SK-N-SH treated with all-trans-retinoic acid at 6 μM for 48 hours (cell line): ENCODE data around the gene CABLES1.

Experiments
- ATAC-seq: fragments of 200-7000 bp; cut with Tn5 transposase; 3 replicates; pipeline ENCODE4 v1.9.1; 2020; ENCODE audit warnings: mild to moderate bottlenecking, moderate library complexity
- ARNTL ChIP-seq: fragments of 450-650 bp; formaldehyde crosslinking; IDR thresholded peaks from 2 replicates; pipeline ENCODE4 v1.5.0; 2020; ENCODE audit warnings: low read depth, mild to moderate bottlenecking, moderate library complexity, borderline replicate concordance
- BACH2 ChIP-seq: fragments of 250-450 bp; sonication (Bioruptor Pico); IDR thresholded peaks from 2 replicates; pipeline ENCODE4 v1.9.0; 2021; ENCODE audit warnings: mild to moderate bottlenecking, borderline replicate concordance
- CREB5 ChIP-seq: fragments of 250-450 bp; sonication (Bioruptor Pico); IDR thresholded peaks from 2 replicates; pipeline ENCODE4 v1.5.1; 2020; ENCODE audit warnings: low read depth, mild to moderate bottlenecking, moderate library complexity
- CSDC2 ChIP-seq: fragments of 250-450 bp; sonication (Bioruptor Pico); IDR thresholded peaks from 2 replicates; pipeline ENCODE4 v1.5.0; 2020; ENCODE audit warnings: mild to moderate bottlenecking, moderate library complexity
- CSRNP3 ChIP-seq: fragments of 250-450 bp; sonication (Bioruptor Pico); IDR thresholded peaks from 2 replicates; pipeline ENCODE4 v1.5.1; 2021; ENCODE audit warnings: mild to moderate bottlenecking, moderate library complexity
- ESRRG ChIP-seq: fragments of 250-450 bp; sonication (Bioruptor Pico); IDR thresholded peaks from 2 replicates; pipeline ENCODE4 v1.6.1; 2021; ENCODE audit warnings: mild to moderate bottlenecking
- GLIS3 ChIP-seq: fragments of 250-450 bp; sonication (Bioruptor Pico); IDR thresholded peaks from 2 replicates; pipeline ENCODE4 v1.5.0; 2020; ENCODE audit warnings: mild to moderate bottlenecking, moderate library complexity
- ISL1 ChIP-seq: fragments of 250-450 bp; sonication (Bioruptor Pico); IDR thresholded peaks from 2 replicates; pipeline ENCODE4 v2.1.2; 2022; ENCODE audit warnings: mild to moderate bottlenecking, moderate library complexity
- PATZ1 ChIP-seq: fragments of 250-450 bp; sonication (Bioruptor Pico); IDR thresholded peaks from 2 replicates; pipeline ENCODE4 v1.8.0; 2020; ENCODE audit warnings: mild to moderate bottlenecking, moderate library complexity, borderline replicate concordance
- POU6F1 ChIP-seq: fragments of 250-450 bp; sonication (Bioruptor Pico); IDR thresholded peaks from 2 replicates; pipeline ENCODE4 v1.8.0; 2021; ENCODE audit warnings: low read depth, mild to moderate bottlenecking, moderate library complexity, borderline replicate concordance
- PPARA ChIP-seq: fragments of 250-450 bp; sonication (Bioruptor Pico); IDR thresholded peaks from 2 replicates; pipeline ENCODE4 v1.5.0; 2020; ENCODE audit warnings: mild to moderate bottlenecking, borderline replicate concordance
- RARB ChIP-seq: fragments of 250-450 bp; sonication (Bioruptor Pico); IDR thresholded peaks from 2 replicates; pipeline ENCODE4 v1.8.0; 2021; ENCODE audit warnings: mild to moderate bottlenecking, moderate library complexity
- SNAI2 ChIP-seq: fragments of 250-450 bp; sonication (Bioruptor Pico); IDR thresholded peaks from 2 replicates; pipeline ENCODE4 v1.5.0; 2020; ENCODE audit warnings: mild to moderate bottlenecking, moderate library complexity
- TCF4 ChIP-seq: fragments of 250-450 bp; sonication (Bioruptor Pico); IDR thresholded peaks from 2 replicates; pipeline ENCODE4 v1.8.0; 2021; ENCODE audit warnings: mild to moderate bottlenecking, moderate library complexity, borderline replicate concordance
- TOX ChIP-seq: fragments of 250-450 bp; sonication (Bioruptor Pico); IDR thresholded peaks from 2 replicates; pipeline ENCODE4 v1.8.0; 2021; ENCODE audit warnings: mild to moderate bottlenecking, moderate library complexity, borderline replicate concordance
- TSHZ2 ChIP-seq: fragments of 250-450 bp; sonication (Bioruptor Pico); IDR thresholded peaks from 2 replicates; pipeline ENCODE4 v1.5.0; 2020; ENCODE audit warnings: mild to moderate bottlenecking, moderate library complexity
- ZC3H10 ChIP-seq: fragments of 250-450 bp; sonication (Bioruptor Pico); IDR thresholded peaks from 2 replicates; pipeline ENCODE4 v1.5.1; 2021; ENCODE audit warnings: mild to moderate bottlenecking, moderate library complexity
- ZFP3 ChIP-seq: fragments of 250-450 bp; sonication (Bioruptor Pico); IDR thresholded peaks from 2 replicates; pipeline ENCODE4 v1.5.0; 2020; ENCODE audit warnings: mild to moderate bottlenecking, moderate library complexity
- ZFP30 ChIP-seq: fragments of 450-650 bp; formaldehyde crosslinking; IDR thresholded peaks from 2 replicates; pipeline ENCODE4 v1.5.0; 2022; ENCODE audit warnings: mild to moderate bottlenecking, moderate library complexity
- ZNF565 ChIP-seq: fragments of 450-650 bp; formaldehyde crosslinking; conservative IDR thresholded peaks from 2 replicates; pipeline ENCODE4 v1.5.0; 2020; ENCODE audit warnings: low read depth, mild to moderate bottlenecking, moderate library complexity
- ZNF70 ChIP-seq: fragments of 450-650 bp; formaldehyde crosslinking; IDR thresholded peaks from 2 replicates; pipeline ENCODE4 v1.5.0; 2020; ENCODE audit warnings: mild to moderate bottlenecking, moderate library complexity
- ZNF8 ChIP-seq: fragments of 450-650 bp; formaldehyde crosslinking; IDR thresholded peaks from 2 replicates; pipeline ENCODE4 v1.5.0; 2020; ENCODE audit warnings: mild to moderate bottlenecking, moderate library complexity

CABLES1 gene

GRCh38 chr18:23182606-23183005 lies 47.3 kb downstream of the CABLES1 start:
- TF ChIP-seq BACH2 = no peak
- no peak for TF ChIP-seq ZNF565 (CRISPR knock-in tag)
- TF ChIP-seq ZFP3 = no peak
- TF ChIP-seq ZC3H10 (CRISPR knock-in tag) = no peak
- TF ChIP-seq TOX = no peak
- TF ChIP-seq ISL1 (CRISPR knock-in tag) = no peak
- no peak for TF ChIP-seq RARB
- no peak for TF ChIP-seq TCF4 (CRISPR knock-in tag)
- no peak for TF ChIP-seq GLIS3 (CRISPR knock-in tag)
- no peak for TF ChIP-seq CREB5 (CRISPR knock-in tag)
- no peak for TF ChIP-seq ARNTL (CRISPR knock-in tag)
- TF ChIP-seq CSRNP3 (CRISPR knock-in tag) = no peak
- TF ChIP-seq ZNF70 (CRISPR knock-in tag) = no peak
- TF ChIP-seq SNAI2 (CRISPR knock-in tag) = no peak
- TF ChIP-seq, all 23 proteins: peak for 0

GRCh38 chr18:23183411-23184150 lies 48.3 kb downstream of the CABLES1 start:
- ATAC-seq = no peak; the same call in 2 of the 3 replicates
- TF ChIP-seq ZC3H10 (CRISPR knock-in tag) = no peak
- no peak for TF ChIP-seq CSDC2 (CRISPR knock-in tag)
- no peak for TF ChIP-seq ZFP30
- no peak for TF ChIP-seq PATZ1 (CRISPR knock-in tag)
- no peak for TF ChIP-seq SNAI2 (CRISPR knock-in tag)
- no peak for TF ChIP-seq TSHZ2 (CRISPR knock-in tag)
- TF ChIP-seq POU6F1 (CRISPR knock-in tag) = no peak
- TF ChIP-seq PPARA (CRISPR knock-in tag) = no peak
- no peak for TF ChIP-seq CSRNP3 (CRISPR knock-in tag)
- no peak for TF ChIP-seq ZNF70 (CRISPR knock-in tag)
- TF ChIP-seq ESRRG (CRISPR knock-in tag) = no peak
- no peak for TF ChIP-seq ZNF8 (CRISPR knock-in tag)
- TF ChIP-seq, all 23 proteins: peak for 0

More at GRCh38 chr18:23182606-23183005, 47.3 kb downstream of the CABLES1 start:
- ATAC-seq = no peak
